DMS114 treated with DMSO at 0.1 percent for 48 hours (cell line): ENCODE measurements around the gene RACGAP1.
"Not testable (repeated sequence)": the region's sequence is repeated elsewhere in the genome, so short reads cannot be mapped to it uniquely, and the experiment has no call there.

ENCODE experiments used
- DNase-seq: peaks from one replicate; lab custom pipeline; 2025; ENCODE audit not compliant: unreplicated experiment; lab: John Stamatoyannopoulos, UW

The RACGAP1 gene

DNA sequence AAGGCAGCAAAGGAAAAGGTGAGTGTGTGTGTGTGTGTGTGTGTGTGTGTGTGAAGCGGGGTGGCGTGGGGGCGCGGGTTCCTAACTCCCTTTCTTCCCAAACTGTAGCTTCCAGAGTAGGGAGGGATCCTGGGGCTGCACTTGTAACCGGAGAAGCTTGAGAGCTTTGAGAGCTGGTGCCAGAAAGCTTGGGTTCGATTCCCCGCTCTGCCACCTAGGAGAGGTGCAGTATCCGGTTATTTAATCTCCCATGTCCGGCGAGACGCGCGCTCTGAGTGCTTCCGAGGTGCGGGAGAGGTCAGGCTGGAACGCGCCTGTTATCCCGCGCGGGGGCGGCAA is 7.2 kb upstream of the RACGAP1 start:
- DNase-seq = no peak

DNA sequence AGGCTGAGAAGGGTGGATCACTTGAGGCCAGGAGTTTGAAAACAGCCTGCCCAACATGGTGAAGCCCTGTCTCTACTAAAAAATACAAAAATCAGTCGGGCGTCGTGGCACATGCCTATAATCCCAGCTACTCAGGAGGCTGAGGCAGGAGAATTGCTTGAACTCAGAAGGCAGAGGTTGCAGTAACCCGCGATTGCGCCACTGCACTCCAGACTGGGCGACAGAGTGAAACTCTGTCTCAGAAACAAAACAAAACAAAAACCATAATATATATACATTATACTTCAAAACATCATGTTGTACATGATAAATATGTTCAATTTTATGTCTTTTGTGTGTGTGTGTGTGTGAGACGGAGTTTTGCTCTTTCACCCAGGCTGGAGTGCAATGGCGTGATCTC is 5.2 kb upstream of the RACGAP1 start:
- DNase-seq = not testable (repeated sequence)

DNA sequence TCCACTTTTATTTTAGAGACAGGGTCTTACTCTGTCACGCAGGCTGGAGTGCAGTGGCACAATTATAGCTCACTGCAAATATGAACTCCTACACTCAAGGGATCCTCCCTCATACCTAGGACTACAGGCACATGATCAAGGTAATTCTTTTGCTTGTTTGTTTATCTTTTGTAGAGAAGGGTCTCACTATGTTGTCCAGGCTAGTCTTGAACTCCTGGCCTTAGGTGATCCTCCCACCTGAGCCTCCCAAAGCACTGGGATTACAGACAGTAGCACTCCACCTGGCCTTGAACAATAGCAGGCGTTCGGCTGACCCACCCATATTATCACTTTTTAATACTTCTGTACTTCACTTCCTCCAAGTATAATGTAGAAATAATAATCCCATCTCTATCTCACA is 1.4 kb upstream of the RACGAP1 start:
- DNase-seq = no peak

DNA sequence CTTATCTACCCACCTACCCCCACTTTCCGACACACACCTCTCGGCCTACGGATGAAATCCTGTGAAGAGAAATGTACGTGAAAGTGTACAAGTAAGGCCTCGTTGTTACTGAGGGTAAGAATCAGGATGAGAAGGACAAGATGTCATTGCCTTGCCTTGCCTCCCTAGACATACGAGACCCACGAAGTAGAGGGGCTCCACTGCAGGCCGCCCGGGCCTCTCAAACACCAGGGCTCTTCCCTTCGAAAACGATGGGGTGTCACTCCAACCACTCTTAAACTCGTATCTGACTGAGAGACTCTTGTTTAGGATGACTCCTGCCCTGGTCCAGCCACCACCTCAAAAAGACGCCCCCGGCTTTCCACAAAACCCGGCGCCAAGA is 498 bp downstream of the RACGAP1 start:
- no peak for DNase-seq

DNA sequence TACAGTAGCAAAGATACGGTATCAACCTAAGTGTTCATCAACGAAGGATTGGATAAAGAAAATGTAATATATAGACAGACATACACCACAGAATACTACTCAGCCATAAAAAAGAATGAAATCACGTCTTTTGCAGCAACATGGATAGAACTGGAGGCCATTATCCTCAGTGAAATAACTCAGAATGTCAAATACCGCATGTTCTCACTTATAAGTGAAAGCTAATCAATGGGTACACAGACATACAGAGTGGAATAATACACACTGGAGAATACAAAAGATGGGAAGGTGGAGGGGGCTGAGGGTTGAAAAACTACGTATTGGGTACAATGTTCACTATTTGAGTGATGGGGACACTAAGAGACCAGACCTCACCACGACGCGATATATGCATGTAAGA is 1.1 kb downstream of the RACGAP1 start:
- no peak for DNase-seq

DNA sequence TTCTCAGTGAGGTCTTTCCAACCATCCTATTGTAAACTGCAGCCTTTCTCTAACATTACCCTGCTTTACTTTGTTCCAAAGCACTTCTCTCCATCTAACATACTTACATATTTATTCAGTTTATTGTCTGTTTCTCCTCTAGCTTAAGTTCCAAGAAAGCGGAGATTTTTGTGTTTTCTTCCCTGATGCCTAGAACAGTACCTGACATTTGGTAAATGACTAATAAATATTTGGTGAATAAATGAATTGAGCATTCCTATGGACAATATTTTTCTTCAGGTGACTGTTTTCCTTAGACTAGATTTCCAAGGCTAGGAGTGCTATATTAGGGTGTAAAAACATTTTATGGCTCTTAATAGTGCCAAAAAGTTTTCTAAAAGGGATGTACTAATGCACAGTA is 2.4 kb downstream of the RACGAP1 start:
- DNase-seq = no peak

DNA sequence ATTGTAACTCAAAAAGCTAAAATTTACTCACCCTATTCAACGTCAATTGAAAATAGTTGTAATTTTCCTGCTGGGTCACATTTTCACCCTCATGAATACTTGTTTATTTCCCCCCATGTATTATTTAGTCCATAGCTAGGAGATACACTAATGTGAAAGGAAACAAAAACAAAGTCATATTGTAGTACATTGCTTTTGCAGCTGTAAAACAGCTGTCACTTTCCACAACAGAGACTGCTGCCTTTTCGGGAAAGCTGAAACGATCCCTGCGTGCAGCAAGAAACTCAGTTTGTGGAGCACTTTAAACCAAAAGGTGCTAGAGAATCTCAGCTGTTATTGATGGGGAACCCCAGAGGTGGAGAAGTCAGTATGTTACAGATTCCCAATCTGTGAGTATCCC is 4.3 kb downstream of the RACGAP1 start:
- no peak for DNase-seq

DNA sequence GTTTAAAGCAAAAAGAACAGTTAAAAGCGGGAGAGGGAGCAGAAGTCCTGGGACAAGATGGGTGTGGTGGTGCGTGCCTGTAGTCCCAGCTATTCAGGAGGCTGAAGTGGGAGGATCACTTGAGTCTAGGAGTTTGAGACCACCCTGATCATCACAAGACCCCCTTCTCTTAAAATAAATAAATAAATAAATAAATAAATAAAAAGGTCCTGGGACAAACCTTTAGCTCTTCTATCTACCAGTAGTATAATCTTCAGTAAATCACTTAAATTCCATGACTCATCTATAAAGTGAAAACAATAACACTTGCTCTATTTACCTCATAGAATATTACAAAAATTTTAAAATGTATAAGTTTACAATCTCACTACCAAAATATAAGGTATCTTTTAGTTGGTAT is 5.8 kb downstream of the RACGAP1 start:
- no peak for DNase-seq

DNA sequence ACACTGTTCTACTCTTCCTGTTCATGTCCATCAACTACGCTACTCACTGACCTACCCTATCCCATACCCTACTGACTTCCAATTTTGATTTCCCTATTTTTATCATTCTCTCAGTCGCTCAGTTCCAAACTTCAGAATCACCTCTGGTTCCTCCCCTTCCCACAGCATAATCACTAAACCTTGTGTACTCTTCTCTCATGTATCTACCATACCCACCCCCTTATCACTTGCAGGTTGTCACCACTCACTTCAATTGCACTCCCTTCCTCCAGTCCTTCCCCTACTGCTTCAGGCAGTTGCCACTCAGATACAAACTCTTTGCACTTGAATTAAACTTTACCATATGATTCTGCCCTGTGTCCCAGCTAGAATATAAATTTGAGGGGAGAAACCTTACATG is 6.3 kb downstream of the RACGAP1 start:
- DNase-seq = no peak

DNA sequence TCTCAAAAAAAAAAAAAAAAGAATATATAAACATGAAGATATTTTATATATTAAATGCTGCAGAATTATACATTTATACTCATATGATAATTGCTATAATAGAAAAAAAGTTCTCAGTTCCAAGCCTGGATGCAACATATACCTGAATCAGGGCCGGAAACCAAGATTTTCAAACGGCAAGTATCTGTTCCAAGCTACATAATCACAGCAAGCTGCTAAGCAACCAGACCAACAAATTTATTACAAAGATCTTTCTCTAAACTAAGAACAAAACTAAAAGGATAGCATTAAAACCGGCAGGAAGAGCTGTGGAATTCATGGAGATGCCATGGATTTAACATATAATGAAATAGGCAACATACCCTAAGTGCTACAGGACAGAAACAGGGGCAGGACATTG is 7.1 kb downstream of the RACGAP1 start:
- DNase-seq = no peak

DNA sequence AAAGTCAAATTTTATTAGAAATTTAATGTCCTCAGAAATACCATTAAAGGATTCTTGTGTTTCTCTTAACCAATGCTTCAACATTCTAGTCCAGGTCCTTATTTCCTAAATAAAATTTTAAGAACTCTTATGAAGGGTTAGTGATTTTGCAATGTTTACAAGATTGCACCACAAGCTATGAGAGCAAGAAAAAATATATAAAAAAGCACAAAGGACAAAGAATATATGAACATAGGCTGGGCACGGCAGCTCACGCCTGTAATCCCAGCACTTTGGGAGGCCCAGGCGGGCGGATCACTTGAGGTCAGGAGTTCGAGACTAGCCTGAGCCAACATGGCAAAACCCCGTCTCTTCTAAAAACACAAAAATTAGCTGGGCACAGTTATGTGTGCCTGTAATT is 7.7 kb downstream of the RACGAP1 start:
- no peak for DNase-seq

DNA sequence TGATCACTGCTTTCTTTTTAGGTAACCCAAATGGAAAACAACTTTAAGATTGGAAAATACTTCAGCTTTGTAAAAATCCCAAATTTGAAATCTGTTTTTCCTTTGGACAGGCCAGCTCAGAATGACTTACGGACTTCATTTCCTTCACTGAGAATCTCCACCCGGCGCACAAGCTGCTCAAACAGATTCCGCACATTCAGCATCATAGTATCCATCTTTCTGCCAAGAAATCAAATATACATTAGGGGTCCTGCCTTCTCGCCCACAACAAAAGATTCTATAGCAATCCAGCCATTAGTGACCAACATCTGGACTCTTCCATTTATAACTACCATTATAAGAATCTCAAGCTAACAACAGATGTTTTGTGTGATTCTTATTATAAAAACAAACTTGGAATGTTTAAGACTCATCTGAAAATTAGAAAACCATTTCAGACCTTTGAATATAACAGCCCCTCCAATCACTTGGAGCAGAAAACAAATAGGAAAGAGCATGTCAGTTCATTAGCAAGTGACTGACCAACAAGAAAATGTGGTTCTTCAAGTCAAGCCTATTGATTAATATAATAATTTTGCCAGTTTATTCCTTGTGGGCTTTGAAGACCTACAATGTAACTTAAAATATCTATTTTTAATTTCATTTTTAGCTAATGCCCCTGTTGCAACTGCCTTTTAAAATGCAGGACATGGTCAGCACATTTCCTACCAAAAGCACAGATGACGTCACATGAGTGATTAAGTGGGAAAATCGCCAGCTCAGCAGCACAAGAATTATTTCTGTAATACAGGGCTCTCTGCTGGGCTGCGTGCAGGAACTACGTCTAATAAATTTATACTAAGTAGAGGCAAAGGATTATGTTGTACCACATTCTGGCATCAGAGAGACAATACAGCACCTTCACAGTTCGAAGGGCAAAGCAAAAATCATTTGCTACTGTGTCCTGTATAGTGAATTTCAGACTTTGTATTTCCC is 8.5 kb downstream of the RACGAP1 start:
- no peak for DNase-seq

DNA sequence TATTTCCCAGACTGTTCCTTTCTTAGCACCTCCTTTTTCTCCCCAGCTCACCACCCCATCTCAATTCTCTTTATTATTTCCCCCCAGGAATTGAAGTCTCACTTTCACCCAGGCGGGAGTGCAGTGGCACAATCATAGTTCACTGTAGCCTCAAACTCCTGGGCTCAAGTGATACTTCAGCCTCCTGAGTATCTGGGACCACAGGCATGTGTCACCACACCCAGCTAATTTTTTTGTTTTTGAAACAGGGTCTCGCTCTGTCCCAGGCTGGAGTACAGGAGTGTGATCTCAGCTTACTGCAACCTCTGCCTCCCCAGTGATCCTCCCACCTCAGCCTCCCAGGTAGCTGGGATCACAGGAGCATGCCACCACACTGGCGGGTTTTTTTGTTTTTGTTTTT is 11.0 kb downstream of the RACGAP1 start:
- no peak for DNase-seq

DNA sequence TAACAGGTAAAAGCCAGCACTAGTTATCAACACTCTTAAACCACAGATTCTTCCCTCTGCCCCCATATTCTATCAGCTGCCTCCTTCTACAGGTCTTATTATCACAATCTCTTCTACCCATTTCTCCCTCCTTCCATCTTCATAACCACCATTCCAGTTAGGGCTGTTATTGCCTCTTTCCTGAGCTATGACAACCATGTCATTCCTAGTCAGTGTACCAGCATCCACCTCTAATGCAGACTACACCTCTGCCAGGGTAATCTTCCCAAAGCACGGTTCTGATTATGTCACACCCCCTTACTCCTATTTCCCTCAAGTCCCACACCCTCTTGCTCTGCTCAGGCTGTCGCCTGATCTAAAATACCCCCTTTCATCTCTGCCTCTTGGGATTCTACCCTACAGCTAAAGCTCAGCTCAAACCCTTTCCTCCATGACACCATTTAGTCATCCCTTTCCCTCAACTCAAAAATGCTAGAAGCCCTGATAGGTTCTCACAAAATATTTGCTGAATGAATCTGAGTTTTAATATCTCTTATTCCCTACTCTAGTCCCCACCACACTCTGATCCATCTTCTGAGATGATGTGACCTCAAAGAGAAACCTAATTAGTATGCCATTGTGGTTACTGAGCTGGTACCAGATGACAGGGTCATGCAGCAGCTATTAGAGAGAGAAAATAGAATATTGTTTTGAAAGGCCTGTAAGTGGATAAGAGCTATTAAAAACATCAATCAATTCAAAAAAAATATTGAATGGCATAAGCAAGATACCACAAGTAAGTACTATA is 11.7 kb downstream of the RACGAP1 start:
- DNase-seq = no peak

DNA sequence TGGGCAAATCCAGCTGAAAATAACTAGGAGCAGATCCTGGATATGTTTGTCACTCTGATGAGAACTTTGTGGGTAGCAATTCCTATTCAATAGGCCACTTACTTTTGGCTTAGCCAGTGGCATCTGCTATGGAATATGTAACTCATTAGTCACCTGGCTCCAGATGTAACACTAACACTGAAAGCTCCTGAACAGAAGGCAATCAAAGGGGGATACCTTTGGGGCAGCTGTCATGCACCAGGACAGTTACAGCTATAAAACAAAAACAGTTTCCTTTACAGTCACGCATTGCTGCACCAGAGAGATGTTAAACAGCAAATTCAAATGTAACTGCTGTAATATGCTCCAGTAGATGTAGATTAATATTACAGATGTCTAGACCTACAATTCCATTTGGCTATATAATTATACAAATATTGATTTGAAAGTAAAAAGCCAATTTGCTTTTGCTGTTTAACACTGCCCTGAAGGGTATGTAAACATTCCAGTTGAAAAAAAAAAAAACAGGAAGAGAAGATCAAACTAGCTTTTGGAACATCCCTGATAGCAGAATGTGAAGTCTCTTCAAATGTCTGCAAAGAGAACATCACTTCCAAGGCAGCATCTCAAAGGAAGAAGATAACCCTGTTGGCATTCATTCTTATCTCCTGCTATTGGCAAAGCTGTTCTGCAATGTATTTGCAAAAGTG is 18.4 kb downstream of the RACGAP1 start:
- no peak for DNase-seq

DNA sequence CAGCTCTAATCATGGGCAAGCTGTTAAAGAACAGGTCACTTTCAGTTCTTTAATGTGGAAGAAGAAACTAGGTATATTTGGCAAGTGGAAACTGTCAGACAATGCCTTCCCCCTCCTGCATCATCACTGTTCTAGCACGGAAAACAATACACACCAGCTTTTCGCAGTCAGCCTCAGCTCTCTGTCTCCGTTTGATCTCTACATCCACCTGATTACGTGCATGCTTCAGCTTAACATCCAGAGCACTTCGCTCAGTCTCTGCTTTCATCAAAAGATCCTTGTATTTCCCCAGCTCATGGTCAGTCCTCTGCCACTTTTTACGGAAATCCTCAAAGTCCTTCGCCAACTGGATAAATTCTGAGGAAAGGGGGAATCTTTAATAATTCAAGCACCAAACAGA is 19.0 kb downstream of the RACGAP1 start:
- DNase-seq = no peak

DNA sequence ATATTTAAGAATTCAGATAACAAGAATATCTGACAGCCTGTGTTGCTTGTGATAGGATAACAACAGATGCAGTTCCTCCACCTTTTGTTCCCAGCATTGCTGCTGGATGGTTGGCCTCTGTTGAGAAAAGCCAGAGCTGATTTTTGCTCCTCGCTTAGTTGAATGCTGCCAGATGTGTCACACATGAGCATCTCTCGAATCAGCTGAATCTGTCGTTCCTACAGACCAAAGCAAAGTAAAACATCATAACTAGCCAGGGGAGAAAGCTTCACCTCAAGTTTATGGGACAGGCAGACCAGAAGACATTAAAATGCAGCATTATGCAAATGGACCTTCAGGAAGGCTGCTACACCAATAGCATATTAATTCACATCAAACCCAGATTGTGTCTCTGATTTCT is 20.1 kb downstream of the RACGAP1 start:
- no peak for DNase-seq

DNA sequence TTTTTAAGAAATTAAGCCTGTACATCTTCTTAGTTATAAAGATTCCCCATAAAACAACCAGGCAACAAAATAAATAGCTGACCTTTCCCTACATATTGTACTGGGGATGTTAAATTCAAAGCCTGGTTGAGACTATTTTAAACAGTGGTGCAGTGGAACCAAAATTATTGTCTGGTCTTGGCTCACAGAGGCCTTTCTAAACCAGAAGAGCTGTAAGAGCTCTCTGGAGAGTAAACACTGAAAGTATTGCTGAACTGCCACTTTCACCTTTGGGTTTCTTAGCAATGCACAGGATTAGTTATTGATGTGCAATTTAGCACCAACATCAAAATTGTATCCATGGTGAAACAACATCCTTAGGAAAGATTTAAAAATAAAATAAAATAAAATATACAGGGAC is 20.6 kb downstream of the RACGAP1 start:
- DNase-seq = no peak

DNA sequence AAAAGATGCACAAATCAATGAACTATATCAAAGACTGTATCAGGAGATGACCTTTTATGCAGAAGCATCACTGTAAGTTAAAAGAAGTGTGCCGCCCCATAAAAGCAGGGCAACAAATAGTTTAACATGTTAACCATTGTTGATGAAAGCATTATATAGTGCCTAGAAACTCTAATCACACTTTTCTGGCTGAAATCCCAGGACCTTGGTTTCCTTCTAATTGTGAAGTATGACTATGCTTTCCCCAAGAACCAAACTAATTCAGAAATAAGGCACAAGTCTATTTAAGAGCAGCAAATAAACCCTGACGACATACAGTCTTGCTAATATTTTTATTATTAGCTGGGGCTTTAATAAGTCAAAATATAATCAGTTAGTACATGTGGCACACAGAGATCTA is 21.7 kb downstream of the RACGAP1 start:
- no peak for DNase-seq

DNA sequence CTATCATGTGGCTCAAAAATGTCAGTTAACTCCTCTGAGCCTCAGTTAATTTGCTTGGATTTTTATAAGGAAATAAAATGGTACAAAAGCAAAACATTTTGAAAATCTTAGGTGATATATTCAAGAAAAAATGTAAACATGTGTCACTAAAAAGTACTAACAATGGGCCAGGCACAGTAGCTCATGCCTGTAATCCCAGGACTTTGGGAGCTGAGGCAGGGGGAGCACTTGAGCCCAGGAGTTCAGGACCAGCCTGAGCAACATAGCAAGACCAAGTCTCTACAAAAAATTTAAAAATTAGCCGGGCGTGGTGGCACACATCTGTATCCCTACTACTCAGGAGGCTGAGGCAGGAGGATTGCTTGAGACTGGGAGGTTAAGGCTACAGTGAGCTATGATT is 26.8 kb downstream of the RACGAP1 start:
- DNase-seq = no peak

DNA sequence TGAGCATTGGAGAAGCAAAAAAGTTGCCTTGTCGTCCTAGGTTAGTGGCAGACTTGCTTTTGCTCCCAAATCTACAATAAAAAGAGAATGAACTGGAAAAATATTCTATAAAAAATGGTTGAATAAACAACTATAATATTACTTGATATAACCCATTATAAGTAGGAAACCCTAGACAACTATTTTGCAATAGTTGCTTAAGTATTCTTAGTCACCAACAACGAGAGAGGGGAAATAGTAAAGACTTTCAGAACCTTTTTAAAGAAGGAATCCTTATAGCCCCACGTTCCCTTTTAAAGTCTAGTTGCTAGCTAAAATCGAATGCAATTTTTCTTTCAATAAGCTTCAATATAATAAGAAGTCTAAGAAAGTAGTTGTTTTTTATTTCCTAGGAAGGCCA is 35.0 kb downstream of the RACGAP1 start:
- DNase-seq = no peak

DNA sequence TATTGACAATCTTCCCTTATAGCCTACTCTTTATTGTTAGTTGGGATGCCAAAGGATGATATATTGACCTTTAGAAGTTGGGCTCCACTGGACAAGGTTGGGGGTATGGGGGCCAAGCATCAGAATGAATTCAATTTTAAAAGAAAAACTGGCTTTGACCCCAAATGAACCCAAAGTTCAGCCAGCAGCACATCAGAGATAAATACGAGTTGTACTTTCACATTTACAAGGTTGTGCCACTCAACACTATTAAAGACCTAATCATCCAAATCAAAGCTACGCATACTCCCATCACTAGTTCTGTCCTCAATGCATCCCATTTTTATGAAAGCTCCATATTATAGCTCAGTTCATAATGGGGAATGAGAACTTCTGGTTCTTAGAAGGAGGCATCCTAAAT is 35.9 kb downstream of the RACGAP1 start:
- not testable (repeated sequence) for DNase-seq
